NB4 (cell line): ENCODE data around the gene C16orf86.

Experiments
- CTCF ChIP-seq: IDR thresholded peaks from one replicate; pipeline ENCODE4 v1.5.1; 2012; ENCODE audit warnings: low read depth, low read length
- MAX ChIP-seq: IDR thresholded peaks from 2 replicates; pipeline ENCODE4 v1.6.1; 2011; ENCODE audit warnings: low read depth, low read length
- MYC ChIP-seq: IDR thresholded peaks from 2 replicates; pipeline ENCODE4 v1.6.1; 2011; ENCODE audit warnings: low read depth, low read length
- POLR2A ChIP-seq: IDR thresholded peaks from 2 replicates; pipeline ENCODE4 v1.6.1; 2011; ENCODE audit warnings: mild to moderate bottlenecking; ENCODE audit not compliant: insufficient read length; ENCODE audit errors: extremely low read depth

- TF ChIP-seq CTCF = no peak
- no peak for TF ChIP-seq MAX
- TF ChIP-seq POLR2A = no peak
- TF ChIP-seq MYC = no peak
Observed at GRCh38 chr16:67665598-67665997, 1.0 kb upstream of the C16orf86 start.
